Naive thymus-derived CD4-positive, alpha-beta T cell (primary cell): ENCODE measurements around the gene STX1A. TPM values are rescaled to one million over a fixed set of nuclear protein-coding genes. Genes with fewer than 3 reads are reported as not detected.
A peak's percentile ranks its signal among the peaks of the same experiment; 100 is the strongest.

ENCODE experiments used
- ATAC-seq: fragments of 150-1000 bp; cut with Tn5 transposase; 2 replicates; pipeline ENCODE4 v1.10.0; 2021; ENCODE audit warnings: mild to moderate bottlenecking, moderate library complexity
- CTCF ChIA-PET: fragments of 350-600 bp; sonication (Branson Sonifier 250); formaldehyde crosslinking; loops from one replicate; lab custom pipeline; 2021; ENCODE audit warnings: antibody characterized with exemption; lab: Charles Lee
- POLR2A ChIA-PET: fragments of 350-600 bp; sonication (Branson Sonifier 250); formaldehyde crosslinking; loops from one replicate; lab custom pipeline; 2021; ENCODE audit warnings: antibody characterized with exemption, inconsistent platforms; lab: Charles Lee
- DNase-seq, 9 donors: peaks; one replicate each; pipeline versions ENCODE4 v3.0.0 to v3.0.0-alpha.2; 2020 to 2022; ENCODE audit warnings: mixed read lengths in 1 of 9
- H3K27ac ChIP-seq: one replicate; pipeline ENCODE4 v1.7.0; 2013; ENCODE audit warnings: mild to moderate bottlenecking, low read depth, low read length, moderate library complexity
- H3K27me3 ChIP-seq, 2 donors: one replicate each; pipeline ENCODE4 v1.7.0; 2013; ENCODE audit warnings: low read length in 2 of 2, mild to moderate bottlenecking in 2 of 2, moderate library complexity in 2 of 2; ENCODE audit not compliant: control insufficient read depth in 2 of 2, insufficient read depth in 2 of 2
- H3K36me3 ChIP-seq, 3 experiments: 1 replicate in 2 of 3; 2 replicates in 1 of 3; pipeline ENCODE4 v1.7.0; 2013; ENCODE audit warnings: low read length in 3 of 3, mild to moderate bottlenecking in 3 of 3, moderate library complexity in 1 of 3; ENCODE audit not compliant: insufficient read depth in 3 of 3, control insufficient read depth in 2 of 3
- H3K4me1 ChIP-seq, 2 donors: one replicate each; pipeline ENCODE4 v1.7.0; 2013; ENCODE audit warnings: low read length in 2 of 2, mild to moderate bottlenecking in 2 of 2, moderate library complexity in 1 of 2; ENCODE audit not compliant: control insufficient read depth in 2 of 2, insufficient read depth in 2 of 2
- H3K4me3 ChIP-seq: 2 replicates; pipeline ENCODE4 v1.7.0; 2013; ENCODE audit warnings: mild to moderate bottlenecking, low read length
- H3K9me3 ChIP-seq, 3 experiments: 1 replicate in 2 of 3; 2 replicates in 1 of 3; pipeline ENCODE4 v1.7.0; 2013; ENCODE audit warnings: low read length in 3 of 3; ENCODE audit not compliant: control insufficient read depth in 2 of 3
- H3K27ac Mint-ChIP-seq, 9 donors: one replicate each; pipeline ENCODE4 v1.8.0; 2020 to 2022; ENCODE audit warnings: mixed read lengths in 9 of 9, mild to moderate bottlenecking in 8 of 9, moderate library complexity in 5 of 9, inconsistent platforms in 2 of 9
- H3K27me3 Mint-ChIP-seq, 5 donors: one replicate each; pipeline ENCODE4 v1.8.0; 2021 to 2022; ENCODE audit warnings: mixed read lengths in 5 of 5, mild to moderate bottlenecking in 1 of 5
- H3K36me3 Mint-ChIP-seq, 5 donors: one replicate each; pipeline ENCODE4 v1.8.0; 2020 to 2022; ENCODE audit warnings: mixed read lengths in 5 of 5, mild to moderate bottlenecking in 3 of 5, inconsistent platforms in 1 of 5
- H3K4me1 Mint-ChIP-seq, 7 donors: one replicate each; pipeline ENCODE4 v1.8.0; 2020 to 2022; ENCODE audit warnings: mixed read lengths in 7 of 7, mild to moderate bottlenecking in 3 of 7, inconsistent platforms in 1 of 7
- H3K4me3 Mint-ChIP-seq, 10 donors: one replicate each; pipeline ENCODE4 v1.8.0; 2020 to 2022; ENCODE audit warnings: mild to moderate bottlenecking in 10 of 10, mixed read lengths in 10 of 10, moderate library complexity in 6 of 10, inconsistent platforms in 2 of 10
- H3K9me3 Mint-ChIP-seq, 11 donors: one replicate each; pipeline ENCODE4 v1.8.0; 2020 to 2022; ENCODE audit warnings: mixed read lengths in 11 of 11, mild to moderate bottlenecking in 4 of 11, inconsistent platforms in 1 of 11, moderate library complexity in 1 of 11
- intact Hi-C, 2 donors: fragments of 100-400 bp; cut with micrococcal nuclease; formaldehyde crosslinking; loops; one replicate each; pipeline ENCODE4 v1.15.1; 2023
- polyA plus RNA-seq, 2 donors: library from polyadenylated mRNA; unstranded; fragments of 300-500 nt; fragmentation: Illumina TruSeq; gene quantifications; one replicate each; pipeline ENCODE4 v1.2.3, GENCODE V29; 2021
- total RNA-seq, 6 experiments: library from RNA in 5 of 6; stranded (reverse) in 5 of 6; gene quantifications; 1 replicate in 5 of 6; 2 replicates in 1 of 6; pipeline ENCODE4 v1.2.3 and lab custom pipeline; 2021 to 2026

STX1A gene
- total RNA-seq: 10 to 100 TPM in 3 of 5 experiments, 1 to 10 TPM in 2; 9.6 to 13.4 (median 10.5) TPM
- polyA plus RNA-seq: 1 to 10 TPM; 1.2 to 3.2 TPM
- total RNA-seq (lab: John Stamatoyannopoulos, UW): 6.2 reads per million, percentile 27 among the genes with 10 or more reads in this experiment

DNA sequence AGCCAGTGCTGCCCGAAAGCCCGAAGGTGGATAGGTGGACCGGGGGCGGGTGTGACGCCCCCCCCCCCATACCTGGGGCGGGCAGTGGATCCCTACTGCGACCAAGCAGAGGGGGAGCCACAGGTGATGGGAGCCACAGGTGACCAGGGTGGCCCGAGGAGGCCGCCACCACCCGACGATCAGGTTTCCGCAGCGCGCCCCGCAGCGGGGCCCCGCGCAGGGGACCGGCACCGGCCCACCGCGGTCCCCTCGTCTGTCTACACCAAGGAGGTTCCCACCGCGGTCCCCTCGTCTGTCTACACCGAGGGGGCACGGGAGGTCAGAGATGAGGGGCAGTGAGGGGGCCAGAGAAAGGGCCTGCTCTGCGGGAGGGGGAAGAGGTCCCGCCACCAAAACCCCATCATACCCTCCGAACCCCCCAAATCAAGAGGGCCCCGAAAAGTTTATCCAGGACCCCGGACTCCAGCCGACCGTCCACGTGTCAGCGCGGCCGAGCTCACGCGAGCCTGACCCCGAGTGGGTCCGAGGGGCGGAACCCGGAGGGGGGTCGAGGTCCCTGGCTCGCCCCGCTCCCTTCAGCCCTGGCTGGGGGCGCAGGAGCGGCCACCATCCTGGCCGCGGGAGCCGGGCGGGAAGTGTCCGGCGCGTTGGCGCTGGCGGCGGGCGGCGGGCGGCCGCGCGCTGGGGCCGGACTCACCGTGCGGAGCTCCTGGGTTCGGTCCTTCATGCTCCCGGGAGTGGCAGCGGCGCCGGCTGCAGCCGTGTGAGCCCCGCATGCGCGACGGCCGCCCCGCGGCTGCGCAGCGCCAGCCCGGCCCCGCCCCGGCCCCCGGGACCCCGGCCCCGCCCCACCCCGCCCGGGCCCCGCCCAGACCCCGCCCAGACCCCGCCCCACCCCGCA lies at the start of gene STX1A:
TSS of gene STX1A (minus strand) at position 765 of the 901 bp plus-strand sequence. CDS start at position 727, 38 bp downstream.
- H3K27ac Mint-ChIP-seq: peak within 1 kb of the TSS in 8 of 9 donors; percentile 14 to 87 (median 81)
- ChIA-PET CTCF (interaction anchor here (0.7 to 1.2 kb wide), 2 partner anchors 12 to 113 kb away, joined by 3 to 4 read pairs; no protein-coding TSS in a partner anchor), POLR2A (interaction anchor here (1.2 to 1.9 kb wide), 2 partner anchors 16 to 19 kb away, joined by 4 to 5 read pairs; partner anchors contain the start of gene ABHD11)
- intact Hi-C loops: loop anchor here (1.0 to 10.0 kb wide), 10 partner anchors 15 to 892 kb away; partner anchors contain the start of genes ABHD11 (in 2 of the 2), BUD23 (in 2 of the 2), DNAJC30 (in 2 of the 2) and VPS37D (in 2 of the 2)
- H3K4me3 Mint-ChIP-seq: peak within 1 kb of the TSS; percentile 72 to 92 (median 84)
- DNase-seq: peak; percentile 57 to 83 (median 69)
- Histone ChIP-seq H3K36me3 (no peaks in the 10 kb centered on the region), H3K4me1 (peaks cover 16 to 22% of the 10 kb centered on the region in 2 donors), H3K4me3 (peak within 1 kb of the TSS; percentile 68), H3K9me3 (no peaks in the 10 kb centered on the region), H3K27ac (peak within 1 kb of the TSS; percentile 71), H3K27me3 (no peaks in the 10 kb centered on the region)
- peak; percentile 87 for ATAC-seq
- H3K4me1 Mint-ChIP-seq: peaks cover 8 to 32% (median 17%) of the 10 kb centered on the region in 7 donors
- H3K27me3 Mint-ChIP-seq: peaks cover 0 to 24% (median 5%) of the 10 kb centered on the region in 5 donors
- H3K9me3 Mint-ChIP-seq: peaks cover 0 to 2% (median 0%) of the 10 kb centered on the region in 11 donors
- H3K36me3 Mint-ChIP-seq: peaks cover 0 to 1% (median 0%) of the 10 kb centered on the region in 5 donors

DNA sequence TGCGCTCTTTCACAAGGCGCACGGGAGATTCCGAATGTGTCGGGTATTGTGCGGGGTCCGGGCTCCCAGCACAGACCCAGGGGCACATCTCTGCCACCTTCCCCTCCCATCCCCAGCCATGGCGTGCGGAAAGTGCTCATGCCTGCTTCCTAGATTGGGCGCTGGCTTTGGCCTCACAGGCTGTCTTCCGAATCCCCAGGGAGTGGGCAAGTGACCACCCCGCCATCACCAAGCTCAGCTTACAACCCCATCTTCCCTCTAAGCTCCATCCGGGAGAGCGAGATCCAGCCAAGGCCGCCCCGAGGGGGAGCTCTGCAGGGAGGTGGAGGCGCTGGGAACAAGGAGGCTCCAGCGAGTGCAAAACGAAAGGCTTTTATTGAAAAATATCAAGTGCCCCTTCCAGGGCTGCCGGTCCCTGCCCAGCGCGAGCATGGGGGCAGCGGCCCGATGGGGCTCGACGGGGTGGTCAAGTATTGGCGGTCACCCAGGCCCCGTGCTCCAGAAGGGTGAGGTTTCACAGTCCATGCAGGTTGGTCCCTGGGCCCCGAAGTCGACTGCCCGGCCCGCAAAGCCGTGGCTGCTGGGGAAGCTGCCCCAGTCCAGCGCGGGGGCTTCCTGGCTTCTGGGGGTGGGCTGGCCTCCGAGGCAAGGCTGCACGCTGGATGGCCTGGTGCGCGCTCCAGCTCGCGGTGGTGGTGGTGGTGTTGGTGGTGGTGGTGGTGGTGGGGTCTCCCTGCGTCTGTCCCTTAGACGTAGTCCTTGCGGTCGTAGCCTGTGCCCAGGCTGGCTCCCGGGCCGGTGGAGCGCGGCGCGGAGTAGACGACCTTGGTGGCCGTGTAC lies 49.4 kb upstream of the STX1A start:
- H3K4me3 ChIP-seq: no peak overlapping the region
- no peak overlapping the region for H3K27ac ChIP-seq
- Mint-ChIP-seq H3K36me3 (peaks cover 0 to 4% (median 0%) of the 10 kb centered on the region in 5 donors), H3K4me3 (peak overlapping the region in 1 of 10 donors; percentile 33), H3K27me3 (peaks cover 26 to 58% (median 37%) of the 10 kb centered on the region in 5 donors), H3K4me1 (peaks cover 0 to 12% (median 4%) of the 10 kb centered on the region in 7 donors), H3K9me3 (peaks cover 0 to 7% (median 0%) of the 10 kb centered on the region in 11 donors), H3K27ac (no peak overlapping the region)
- H3K4me1 ChIP-seq: no peaks in the 10 kb centered on the region
- ChIA-PET CTCF (interaction anchor here (0.6 kb wide), 1 partner anchor 24 kb away, joined by 3 read pairs; no protein-coding TSS in a partner anchor), POLR2A (no interaction called here)
- no peaks in the 10 kb centered on the region for H3K9me3 ChIP-seq
- ATAC-seq (no peak), DNase-seq (no peak)
- intact Hi-C loops: no loop called here
- no peaks in the 10 kb centered on the region for H3K27me3 ChIP-seq
- H3K36me3 ChIP-seq: no peaks in the 10 kb centered on the region

DNA sequence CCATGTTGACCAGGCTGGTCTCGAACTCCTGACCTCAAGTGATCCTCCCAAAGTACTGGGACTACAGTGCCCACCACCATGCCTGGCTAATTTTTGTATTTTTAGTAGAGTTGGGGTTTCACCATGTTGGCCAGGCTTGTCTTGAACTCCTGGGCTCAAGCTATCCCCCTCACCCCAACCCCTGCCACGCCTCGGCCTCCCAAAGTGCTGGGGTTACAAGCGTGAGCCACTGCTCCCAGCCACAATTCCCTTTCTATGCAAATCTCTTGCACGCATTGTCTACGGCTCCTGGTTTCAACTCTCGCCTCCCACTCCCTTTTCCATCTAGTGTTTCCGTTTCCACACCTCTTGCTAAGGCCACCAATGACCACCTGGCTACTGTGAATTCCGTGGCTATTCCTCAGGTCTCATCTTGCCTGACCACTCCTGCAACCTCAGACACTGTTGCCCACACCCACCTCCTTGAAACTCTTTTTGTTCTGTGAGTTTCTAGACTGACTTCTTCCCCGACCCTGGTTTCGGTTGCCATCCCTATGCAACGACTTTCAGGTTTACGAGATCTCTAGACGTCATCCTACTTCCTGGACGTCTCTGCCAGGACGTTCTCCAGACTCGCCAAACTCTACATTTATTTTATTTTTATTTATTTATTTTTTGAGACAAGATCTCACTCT lies 47.2 kb upstream of the STX1A start:
- ATAC-seq: no peak
- H3K4me1 Mint-ChIP-seq: peaks cover 0 to 12% (median 4%) of the 10 kb centered on the region in 7 donors
- H3K36me3 Mint-ChIP-seq: peaks cover 0 to 4% (median 0%) of the 10 kb centered on the region in 5 donors
- CTCF ChIA-PET: no interaction called here
- H3K9me3 ChIP-seq: no peaks in the 10 kb centered on the region
- H3K36me3 ChIP-seq: no peaks in the 10 kb centered on the region
- intact Hi-C loops: no loop called here
- no peak for DNase-seq
- H3K27me3 Mint-ChIP-seq: peaks cover 20 to 38% (median 26%) of the 10 kb centered on the region in 5 donors
- H3K27ac ChIP-seq: no peak overlapping the region
- no peak overlapping the region for H3K4me3 Mint-ChIP-seq
- POLR2A ChIA-PET: no interaction called here
- H3K27me3 ChIP-seq: no peaks in the 10 kb centered on the region
- no peaks in the 10 kb centered on the region for H3K4me1 ChIP-seq
- H3K9me3 Mint-ChIP-seq: peaks cover 0 to 7% (median 0%) of the 10 kb centered on the region in 11 donors
- H3K27ac Mint-ChIP-seq: no peak overlapping the region
- no peak overlapping the region for H3K4me3 ChIP-seq

DNA sequence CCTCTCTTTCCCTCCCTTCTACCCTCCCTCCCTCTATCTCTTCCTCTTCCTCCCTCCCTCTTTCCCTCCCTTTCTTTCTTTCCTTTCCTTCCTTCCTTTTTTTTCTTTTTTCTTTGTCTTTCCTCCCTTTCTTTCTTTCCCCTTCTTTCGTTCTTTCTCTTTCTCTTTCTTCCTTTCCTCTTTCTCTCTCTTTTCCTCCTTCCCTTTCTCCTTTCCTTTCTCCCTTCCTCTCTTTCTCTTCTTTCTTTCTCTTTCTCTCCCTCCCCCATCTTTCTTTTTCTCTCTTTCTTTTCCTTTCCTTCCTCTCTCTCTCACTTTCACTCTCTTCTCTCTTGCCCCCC lies 43.2 kb upstream of the STX1A start:
- Histone ChIP-seq H3K9me3 (no peaks in the 10 kb centered on the region), H3K36me3 (no peaks in the 10 kb centered on the region), H3K4me3 (no peak overlapping the region), H3K27me3 (no peaks in the 10 kb centered on the region), H3K4me1 (no peaks in the 10 kb centered on the region), H3K27ac (no peak overlapping the region)
- POLR2A ChIA-PET: no interaction called here
- H3K36me3 Mint-ChIP-seq: peaks cover 0 to 4% (median 0%) of the 10 kb centered on the region in 5 donors
- peaks cover 3 to 18% (median 7%) of the 10 kb centered on the region in 5 donors for H3K27me3 Mint-ChIP-seq
- H3K27ac Mint-ChIP-seq: no peak overlapping the region
- no peak for DNase-seq
- no peaks in the 10 kb centered on the region for H3K4me1 Mint-ChIP-seq
- no peak for ATAC-seq
- CTCF ChIA-PET: no interaction called here
- no peak overlapping the region for H3K4me3 Mint-ChIP-seq
- intact Hi-C loops: no loop called here
- H3K9me3 Mint-ChIP-seq: peaks cover 0 to 4% (median 0%) of the 10 kb centered on the region in 11 donors

DNA sequence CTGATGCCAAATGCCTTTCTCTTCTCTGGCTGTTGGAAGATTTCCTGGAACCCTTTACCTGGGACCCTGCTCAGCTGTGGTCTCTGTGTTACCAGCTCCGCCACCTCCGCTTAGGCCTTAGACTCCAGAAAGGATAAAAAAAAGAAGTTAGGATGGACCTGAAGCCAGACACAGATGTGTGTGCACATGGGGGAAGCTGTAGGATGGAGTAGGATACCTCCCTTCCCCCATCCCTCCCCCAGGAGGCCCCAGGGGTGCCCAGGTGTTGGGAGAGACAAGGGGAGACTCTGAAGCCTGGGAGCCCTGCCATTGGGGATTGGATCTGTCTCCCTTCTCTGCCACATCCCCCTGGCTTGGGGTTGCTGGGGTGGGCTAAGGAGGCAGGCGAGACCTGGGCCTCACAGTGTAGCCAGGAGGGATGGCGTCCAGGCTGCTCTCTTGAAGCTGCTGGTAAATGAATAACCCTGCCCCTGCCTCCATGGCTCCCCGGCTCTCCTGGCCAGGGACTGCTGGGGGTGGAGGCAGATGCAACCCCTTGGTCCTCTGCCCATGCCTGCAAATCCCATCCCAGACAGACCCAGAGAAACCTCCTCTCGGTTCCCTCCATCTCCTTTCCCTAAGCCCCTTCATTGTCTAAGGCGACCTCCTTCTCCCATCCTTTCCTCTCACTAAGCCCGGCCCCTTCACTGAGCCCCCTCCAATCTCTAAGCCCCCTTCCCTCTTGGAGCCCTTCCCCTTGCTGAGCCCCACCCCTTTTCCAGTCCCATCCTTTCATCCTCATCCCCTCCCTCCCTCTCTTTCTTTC lies 42.6 kb upstream of the STX1A start:
- Mint-ChIP-seq H3K36me3 (peaks cover 0 to 4% (median 0%) of the 10 kb centered on the region in 5 donors), H3K4me1 (no peaks in the 10 kb centered on the region), H3K4me3 (no peak overlapping the region), H3K27me3 (peaks cover 0 to 15% (median 4%) of the 10 kb centered on the region in 5 donors), H3K9me3 (peaks cover 0 to 2% (median 0%) of the 10 kb centered on the region in 11 donors), H3K27ac (no peak overlapping the region)
- no peaks in the 10 kb centered on the region for H3K36me3 ChIP-seq
- intact Hi-C loops: no loop called here
- H3K4me3 ChIP-seq: no peak overlapping the region
- H3K4me1 ChIP-seq: no peaks in the 10 kb centered on the region
- H3K9me3 ChIP-seq: no peaks in the 10 kb centered on the region
- DNase-seq: no peak
- ATAC-seq: no peak
- ChIA-PET CTCF (no interaction called here), POLR2A (no interaction called here)
- H3K27ac ChIP-seq: no peak overlapping the region
- no peaks in the 10 kb centered on the region for H3K27me3 ChIP-seq
